Activated CD4-positive, alpha-beta memory T cell treated with anti-CD3 and anti-CD28 coated beads for 36 hours (primary cell): Measurements from ENCODE around the gene VASH1. TPM values are rescaled to one million over a fixed set of nuclear protein-coding genes. Genes with fewer than 3 reads are reported as not detected.

ENCODE experiments used
- CTCF ChIA-PET: fragments of 350-600 bp; sonication (Branson Sonifier 250); formaldehyde crosslinking; loops from one replicate; lab custom pipeline; 2021; ENCODE audit warnings: antibody characterized with exemption, inconsistent platforms; lab: Charles Lee
- POLR2A ChIA-PET: fragments of 350-600 bp; sonication (Branson Sonifier 250); formaldehyde crosslinking; loops from one replicate; lab custom pipeline; 2021; ENCODE audit warnings: antibody characterized with exemption; lab: Charles Lee
- DNase-seq: peaks from one replicate; pipeline ENCODE4 v3.0.0-alpha.2; 2020
- H3K27ac Mint-ChIP-seq: one replicate; pipeline ENCODE4 v1.8.0; 2021; ENCODE audit warnings: mixed read lengths
- H3K27me3 Mint-ChIP-seq: one replicate; pipeline ENCODE4 v1.8.0; 2021; ENCODE audit warnings: mixed read lengths
- H3K36me3 Mint-ChIP-seq: one replicate; pipeline ENCODE4 v1.8.0; 2021; ENCODE audit warnings: mixed read lengths
- H3K4me1 Mint-ChIP-seq: one replicate; pipeline ENCODE4 v1.8.0; 2021; ENCODE audit warnings: low read depth, mixed read lengths
- H3K4me3 Mint-ChIP-seq: one replicate; pipeline ENCODE4 v1.8.0; 2021; ENCODE audit warnings: mild to moderate bottlenecking, mixed read lengths
- H3K9me3 Mint-ChIP-seq: one replicate; pipeline ENCODE4 v1.8.0; 2021; ENCODE audit warnings: mixed read lengths
- intact Hi-C: fragments of 100-400 bp; cut with micrococcal nuclease; formaldehyde crosslinking; loops from one replicate; pipeline ENCODE4 v1.15.1; 2023
- total RNA-seq, 2 experiments: library from RNA; stranded (reverse); gene quantifications; one replicate each; pipeline ENCODE4 v1.2.3, GENCODE V29; 2021

VASH1 gene
- total RNA-seq, 2 experiments from 2014 or later: 6.1 TPM

DNA sequence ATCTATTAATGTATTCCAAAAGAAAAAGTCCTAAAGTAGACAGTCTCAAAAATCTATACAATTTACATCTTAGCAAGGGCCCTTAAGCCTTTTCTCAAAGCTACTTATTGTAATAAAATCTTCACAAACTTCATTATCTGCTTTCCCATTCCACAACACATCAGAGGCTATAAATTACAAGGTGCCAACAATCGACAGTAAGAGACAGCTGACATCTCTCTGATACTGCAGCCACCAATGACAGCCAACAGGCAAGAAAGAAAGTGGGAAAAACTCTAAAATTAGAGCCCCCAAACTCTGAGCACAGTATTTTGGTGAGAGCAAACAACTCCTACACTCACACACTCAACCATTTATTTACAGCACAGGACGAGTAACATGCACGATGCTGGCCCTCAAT lies 49.3 kb downstream of the VASH1 start:
- peak overlapping the region; percentile 92 for H3K4me3 Mint-ChIP-seq
- intact Hi-C loops: loop anchor here (2.0 to 5.0 kb wide), 3 partner anchors 42 to 647 kb away; partner anchors contain the start of genes AHSA1 and VIPAS39
- no peaks in the 10 kb centered on the region for H3K27me3 Mint-ChIP-seq
- CTCF ChIA-PET: interaction anchor here (0.7 to 4.7 kb wide), 4 partner anchors 25 to 107 kb away, joined by 4 to 70 read pairs (median 17); no protein-coding TSS in a partner anchor
- DNase-seq: no peak
- H3K36me3 Mint-ChIP-seq: peaks cover 19% of the 10 kb centered on the region
- H3K9me3 Mint-ChIP-seq: no peaks in the 10 kb centered on the region
- POLR2A ChIA-PET: interaction anchor here (0.9 to 1.1 kb wide), 2 partner anchors 42 to 288 kb away, joined by 3 read pairs; no protein-coding TSS in a partner anchor
- H3K27ac Mint-ChIP-seq: peak overlapping the region; percentile 45
- H3K4me1 Mint-ChIP-seq: peaks cover 19% of the 10 kb centered on the region

DNA sequence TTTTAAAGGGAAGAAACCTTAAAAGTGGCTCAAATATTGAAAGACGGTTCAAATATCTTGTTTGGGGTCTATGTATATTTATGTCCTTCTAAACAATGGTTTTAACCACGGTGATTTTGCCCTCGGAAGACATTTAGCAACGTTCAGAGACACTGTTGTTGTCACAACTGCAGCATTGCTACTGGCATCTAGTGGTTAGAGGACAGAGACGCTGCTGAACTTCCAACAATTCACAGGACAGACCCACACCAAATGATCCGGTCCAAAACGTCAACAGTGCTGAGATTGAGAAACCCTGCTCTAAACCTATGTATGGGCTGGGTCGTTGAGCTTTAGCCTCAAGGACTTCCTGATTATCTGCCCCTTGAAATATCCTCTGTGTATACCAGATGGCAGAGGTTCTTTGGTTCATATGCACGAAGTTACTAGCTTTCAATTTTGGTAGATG lies 49.7 kb downstream of the VASH1 start:
- intact Hi-C loops: loop anchor here (1.0 to 5.0 kb wide), 4 partner anchors 42 to 646 kb away; partner anchors contain the start of genes AHSA1 and VIPAS39
- POLR2A ChIA-PET: interaction anchor here (0.5 to 1.1 kb wide), 3 partner anchors 42 to 608 kb away, joined by 3 read pairs; no protein-coding TSS in a partner anchor
- peaks cover 17% of the 10 kb centered on the region for H3K36me3 Mint-ChIP-seq

DNA sequence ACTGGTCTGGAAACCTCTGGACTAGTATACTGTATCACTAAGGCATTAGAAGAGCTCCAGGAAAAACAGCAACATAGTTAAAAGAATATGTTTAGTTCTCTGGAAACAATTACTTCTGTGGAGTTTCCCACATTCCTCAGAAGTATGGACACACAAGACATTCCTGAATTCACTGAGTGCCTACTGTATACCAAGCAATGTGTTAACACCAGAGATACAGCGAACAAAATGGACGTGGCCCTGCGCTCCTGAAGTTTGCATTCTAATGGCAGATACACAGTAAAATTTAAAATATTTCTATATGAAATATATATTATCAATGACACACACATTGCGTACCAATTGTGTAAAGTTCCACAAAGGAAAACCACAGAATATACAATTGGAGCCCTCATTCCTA lies 50.3 kb downstream of the VASH1 start:
- peaks cover 19% of the 10 kb centered on the region for H3K4me1 Mint-ChIP-seq
- no peaks in the 10 kb centered on the region for H3K27me3 Mint-ChIP-seq
- H3K9me3 Mint-ChIP-seq: no peaks in the 10 kb centered on the region
- H3K4me3 Mint-ChIP-seq: peak overlapping the region; percentile 92
- H3K27ac Mint-ChIP-seq: no peak overlapping the region
- H3K36me3 Mint-ChIP-seq: peaks cover 15% of the 10 kb centered on the region
- no peak for DNase-seq
- ChIA-PET POLR2A (interaction anchor here (0.5 to 1.1 kb wide), 4 partner anchors 43 to 607 kb away, joined by 3 to 4 read pairs (median 3); no protein-coding TSS in a partner anchor), CTCF (interaction anchor here (0.7 to 4.7 kb wide), 8 partner anchors 10 to 257 kb away, joined by 4 to 70 read pairs (median 5); partner anchors contain the start of gene VASH1)
- intact Hi-C loops: loop anchor here (1.0 to 5.0 kb wide), 4 partner anchors 43 to 646 kb away; partner anchors contain the start of genes AHSA1 and VIPAS39

More for the DNA sequence above, 49.7 kb downstream of the VASH1 start:
- peak; percentile 29 for DNase-seq
- no peaks in the 10 kb centered on the region for H3K9me3 Mint-ChIP-seq
- H3K4me1 Mint-ChIP-seq: peaks cover 19% of the 10 kb centered on the region
- no peaks in the 10 kb centered on the region for H3K27me3 Mint-ChIP-seq
- CTCF ChIA-PET: interaction anchor here (0.7 to 4.7 kb wide), 7 partner anchors 9 to 107 kb away, joined by 4 to 70 read pairs (median 5); partner anchors contain the start of gene VASH1
- peak overlapping the region; percentile 13 for H3K27ac Mint-ChIP-seq
- H3K4me3 Mint-ChIP-seq: peak overlapping the region; percentile 92

DNA sequence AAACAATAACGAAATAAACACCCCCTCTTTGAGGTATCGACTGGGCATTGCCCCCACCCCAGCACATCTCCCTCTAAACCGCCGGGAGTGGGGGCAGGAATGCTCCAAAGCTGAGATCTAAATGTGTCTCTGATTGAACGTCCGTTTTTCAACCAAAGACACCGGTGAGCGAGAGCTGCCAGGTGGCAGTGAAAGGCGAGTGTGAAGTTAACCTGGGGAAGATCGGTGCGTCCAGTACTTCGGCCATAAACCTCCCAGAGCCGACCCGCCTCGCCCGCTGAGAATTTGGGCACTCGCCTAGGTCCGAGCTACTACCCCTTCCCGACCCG lies 50.8 kb downstream of the VASH1 start:
- Mint-ChIP-seq H3K4me3 (peak overlapping the region; percentile 92), H3K36me3 (peaks cover 13% of the 10 kb centered on the region), H3K9me3 (no peaks in the 10 kb centered on the region), H3K27me3 (no peaks in the 10 kb centered on the region), H3K4me1 (peaks cover 19% of the 10 kb centered on the region), H3K27ac (peak overlapping the region; percentile 80)
- intact Hi-C loops: loop anchor here (1.0 to 5.0 kb wide), 4 partner anchors 32 to 645 kb away; partner anchors contain the start of genes AHSA1 and VIPAS39
- ChIA-PET CTCF (interaction anchor here (0.6 to 4.7 kb wide), 9 partner anchors 10 to 504 kb away, joined by 3 to 70 read pairs (median 4); partner anchors contain the start of gene VASH1), POLR2A (interaction anchor here (0.8 kb wide), 1 partner anchor 102 kb away, joined by 4 read pairs; no protein-coding TSS in a partner anchor)
- no peak for DNase-seq

DNA sequence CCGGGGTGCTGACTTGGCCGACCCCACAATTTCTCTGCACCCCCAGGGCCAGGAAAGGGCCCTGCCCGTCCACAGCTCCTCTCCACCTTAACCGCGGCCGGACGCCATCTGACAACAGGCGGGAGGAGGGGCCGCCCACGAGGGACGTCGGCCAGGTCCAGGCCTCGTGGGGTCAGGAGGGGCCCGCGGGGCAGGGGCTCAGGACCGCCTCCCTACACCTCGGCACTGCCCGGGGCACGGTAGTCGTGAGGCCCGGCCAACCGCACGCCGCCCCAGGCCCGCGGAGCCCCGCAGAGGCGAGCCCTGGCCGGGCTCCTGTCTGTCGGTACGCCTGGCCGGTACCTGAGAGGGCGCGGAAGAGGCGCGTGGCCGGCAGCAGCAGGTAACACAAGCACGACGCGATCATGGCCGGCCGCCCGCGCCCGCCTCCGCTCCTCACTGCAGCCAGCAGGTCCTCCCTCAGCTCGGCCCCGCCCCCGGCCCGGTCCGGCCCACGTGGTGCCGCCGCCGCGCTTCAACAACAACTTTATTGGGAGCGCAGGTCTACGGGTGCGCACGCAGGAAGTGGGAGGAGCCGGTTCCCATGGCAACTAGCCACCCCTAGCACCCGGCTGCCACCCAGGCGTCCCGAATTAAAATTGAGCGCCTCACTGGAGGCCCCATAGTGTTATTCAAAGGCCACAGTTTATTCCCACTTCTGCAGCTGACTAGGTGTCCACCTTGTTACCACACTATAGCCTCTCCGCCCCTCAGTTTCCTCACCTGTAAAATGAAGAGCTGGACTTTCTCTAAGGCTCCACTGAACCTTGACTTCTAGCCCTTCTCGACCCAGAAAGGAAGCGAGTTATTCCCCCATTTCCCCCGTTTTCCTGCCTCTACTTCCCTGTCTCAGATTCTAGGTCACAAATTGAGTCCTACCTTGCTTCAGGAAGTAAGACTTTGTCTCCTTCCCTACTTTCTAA lies 51.4 kb downstream of the VASH1 start, which contains the start of gene ANGEL1:
Gene ANGEL1 (minus strand): TSS at position 461 of the 962 bp plus-strand sequence. CDS start 55 bp downstream, at position 406.
- Mint-ChIP-seq H3K9me3 (no peaks in the 10 kb centered on the region), H3K27me3 (no peaks in the 10 kb centered on the region), H3K36me3 (peaks cover 10% of the 10 kb centered on the region), H3K27ac (peak within 1 kb of the TSS; percentile 80), H3K4me3 (peak within 1 kb of the TSS; percentile 92), H3K4me1 (peaks cover 19% of the 10 kb centered on the region)
- intact Hi-C loops: loop anchor here (1.0 to 5.0 kb wide), 4 partner anchors 32 to 645 kb away; partner anchors contain the start of genes AHSA1 and VIPAS39
- peak; percentile 98 for DNase-seq
- POLR2A ChIA-PET: interaction anchor here (0.8 kb wide), 1 partner anchor 103 kb away, joined by 4 read pairs; no protein-coding TSS in a partner anchor
- CTCF ChIA-PET: interaction anchor here (0.6 to 4.7 kb wide), 8 partner anchors 27 to 504 kb away, joined by 3 to 70 read pairs (median 4); partner anchors contain the start of gene VASH1

DNA sequence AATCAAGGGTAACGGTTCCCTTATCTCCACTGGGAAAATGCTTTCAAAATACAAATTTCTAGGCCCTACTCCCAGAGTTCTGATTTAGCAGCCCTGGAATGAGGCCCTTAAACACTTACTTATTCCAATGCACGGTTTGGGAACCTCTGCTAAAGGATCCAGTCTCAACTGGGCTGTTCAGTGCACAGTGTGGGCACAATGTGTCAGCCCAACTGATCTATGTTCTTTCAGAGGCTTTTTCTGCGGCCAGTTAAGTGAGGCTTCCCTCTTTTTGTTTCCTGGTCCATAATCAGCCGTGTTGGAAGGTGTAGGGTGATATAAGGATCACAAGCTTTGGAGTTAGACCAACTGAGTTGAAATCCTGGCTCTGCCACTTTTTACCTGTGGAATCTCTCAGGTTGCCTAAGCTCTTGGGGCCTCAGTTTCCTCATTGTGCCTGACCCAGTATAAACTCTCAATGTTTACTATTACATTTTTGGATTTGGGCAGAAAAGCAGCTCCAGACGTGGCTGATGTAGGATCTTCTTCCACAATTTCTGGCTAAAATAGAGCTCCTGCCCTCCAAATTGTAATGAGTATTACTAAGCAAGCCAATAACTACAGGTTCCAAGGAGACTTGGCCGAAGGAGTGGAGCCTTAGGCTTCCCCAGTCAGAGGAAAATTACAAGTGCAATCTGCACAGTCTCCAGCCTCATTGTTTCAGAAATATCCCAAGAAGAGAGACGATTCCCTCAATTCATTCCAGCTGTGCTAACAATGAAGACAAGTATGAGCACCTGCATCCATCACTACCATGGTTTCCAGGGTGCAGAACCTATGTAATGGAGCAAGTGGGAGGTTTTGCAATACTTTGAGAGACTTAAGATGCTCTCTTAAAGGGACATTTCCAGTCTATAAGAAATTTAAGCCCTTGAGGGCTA lies 53.7 kb downstream of the VASH1 start:
- DNase-seq: no peak
- Mint-ChIP-seq H3K27me3 (no peaks in the 10 kb centered on the region), H3K4me1 (peaks cover 19% of the 10 kb centered on the region), H3K27ac (no peak overlapping the region), H3K36me3 (peaks cover 1% of the 10 kb centered on the region), H3K9me3 (no peaks in the 10 kb centered on the region), H3K4me3 (no peak overlapping the region)
- intact Hi-C loops: loop anchor here (5.0 kb wide), 2 partner anchors 92 to 642 kb away; partner anchors contain the start of genes AHSA1 and VIPAS39
- ChIA-PET POLR2A (no interaction called here), CTCF (interaction anchor here (1.1 kb wide), 1 partner anchor 58 kb away, joined by 3 read pairs; no protein-coding TSS in a partner anchor)

DNA sequence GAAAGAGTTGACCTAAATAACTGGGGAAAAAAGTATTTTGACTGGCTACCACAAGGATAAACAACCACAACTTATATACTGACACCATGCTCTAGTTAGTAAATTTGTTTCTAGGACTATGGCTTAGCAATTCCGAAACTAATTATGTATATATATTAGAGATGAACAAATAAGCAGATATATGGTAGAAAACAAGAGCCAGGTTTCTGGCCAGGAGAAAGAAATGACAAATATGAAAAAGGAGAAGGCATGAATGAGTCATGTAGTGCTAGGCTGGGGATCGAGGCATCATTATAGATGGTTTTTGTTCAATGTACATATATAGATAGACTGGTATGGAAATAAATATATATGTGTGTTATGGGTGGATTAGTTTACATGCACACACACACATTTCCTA lies 59.4 kb downstream of the VASH1 start:
- H3K4me1 Mint-ChIP-seq: no peaks in the 10 kb centered on the region
- H3K36me3 Mint-ChIP-seq: no peaks in the 10 kb centered on the region
- no peak overlapping the region for H3K27ac Mint-ChIP-seq
- H3K4me3 Mint-ChIP-seq: no peak overlapping the region
- no peaks in the 10 kb centered on the region for H3K9me3 Mint-ChIP-seq
- intact Hi-C loops: no loop called here
- peaks cover 7% of the 10 kb centered on the region for H3K27me3 Mint-ChIP-seq
- no peak for DNase-seq
- ChIA-PET CTCF (no interaction called here), POLR2A (no interaction called here)

DNA sequence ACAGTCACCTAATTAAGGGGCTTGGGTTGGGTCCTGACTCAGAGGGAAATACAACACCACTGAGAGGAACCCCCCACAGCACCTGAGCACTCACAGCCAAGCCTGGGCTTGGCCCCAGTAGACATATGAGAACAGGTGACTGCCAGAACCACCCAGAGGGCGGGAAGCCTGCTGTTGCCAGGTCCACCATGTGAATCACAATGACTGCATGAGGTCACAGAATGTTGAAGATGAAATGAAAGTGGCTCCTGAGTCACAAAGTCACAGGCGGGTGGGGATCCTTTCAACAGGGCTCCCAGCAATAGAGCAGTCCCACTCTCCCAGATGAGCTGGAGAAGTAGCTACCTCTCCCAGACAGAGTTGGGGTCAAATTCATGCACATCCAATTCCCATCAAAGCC lies 64.9 kb downstream of the VASH1 start, which contains the start of gene LRRC74A:
Gene LRRC74A (plus strand): TSS at position 287 of the 400 bp plus-strand sequence. CDS start 290 bp downstream, outside the sequence.
- Mint-ChIP-seq H3K9me3 (no peaks in the 10 kb centered on the region), H3K27ac (no peak within 1 kb of the TSS), H3K36me3 (no peaks in the 10 kb centered on the region), H3K4me1 (no peaks in the 10 kb centered on the region), H3K4me3 (no peak within 1 kb of the TSS), H3K27me3 (peaks cover 3% of the 10 kb centered on the region)
- ChIA-PET CTCF (no interaction called here), POLR2A (no interaction called here)
- intact Hi-C loops: no loop called here
- no peak for DNase-seq

DNA sequence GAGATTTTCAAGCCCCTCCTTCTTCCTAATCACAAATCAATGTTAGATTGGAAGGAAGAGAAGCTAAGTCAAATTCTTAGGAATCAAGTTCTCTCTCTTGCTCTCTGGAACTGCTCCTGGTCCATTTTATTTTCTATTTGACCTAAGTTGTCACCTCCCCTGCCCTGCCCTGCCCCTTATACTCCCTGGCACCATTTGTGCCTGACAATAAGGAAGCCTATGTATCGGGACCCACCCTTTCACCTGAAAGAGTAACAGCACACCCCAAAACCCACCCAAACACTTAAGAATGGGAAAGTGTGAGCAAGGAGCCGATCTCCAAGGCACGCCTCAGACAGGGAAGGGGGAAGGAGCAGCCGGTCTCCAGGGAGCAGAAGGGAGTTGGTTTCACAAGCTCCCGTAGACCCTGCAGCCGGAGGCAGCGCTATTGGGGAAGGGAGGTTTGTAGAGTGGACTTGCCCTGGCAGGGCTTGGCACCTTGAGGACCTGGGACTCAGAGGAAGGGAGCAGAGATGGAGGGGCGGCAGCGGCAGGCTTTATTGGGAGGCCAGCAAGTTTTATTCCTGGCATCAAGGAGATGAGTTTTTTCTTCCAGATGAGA lies 66.5 kb downstream of the VASH1 start:
- intact Hi-C loops: no loop called here
- CTCF ChIA-PET: no interaction called here
- Mint-ChIP-seq H3K36me3 (no peaks in the 10 kb centered on the region), H3K27me3 (peaks cover 3% of the 10 kb centered on the region), H3K9me3 (no peaks in the 10 kb centered on the region), H3K27ac (no peak overlapping the region), H3K4me3 (no peak overlapping the region), H3K4me1 (no peaks in the 10 kb centered on the region)
- no peak for DNase-seq
- POLR2A ChIA-PET: no interaction called here

DNA sequence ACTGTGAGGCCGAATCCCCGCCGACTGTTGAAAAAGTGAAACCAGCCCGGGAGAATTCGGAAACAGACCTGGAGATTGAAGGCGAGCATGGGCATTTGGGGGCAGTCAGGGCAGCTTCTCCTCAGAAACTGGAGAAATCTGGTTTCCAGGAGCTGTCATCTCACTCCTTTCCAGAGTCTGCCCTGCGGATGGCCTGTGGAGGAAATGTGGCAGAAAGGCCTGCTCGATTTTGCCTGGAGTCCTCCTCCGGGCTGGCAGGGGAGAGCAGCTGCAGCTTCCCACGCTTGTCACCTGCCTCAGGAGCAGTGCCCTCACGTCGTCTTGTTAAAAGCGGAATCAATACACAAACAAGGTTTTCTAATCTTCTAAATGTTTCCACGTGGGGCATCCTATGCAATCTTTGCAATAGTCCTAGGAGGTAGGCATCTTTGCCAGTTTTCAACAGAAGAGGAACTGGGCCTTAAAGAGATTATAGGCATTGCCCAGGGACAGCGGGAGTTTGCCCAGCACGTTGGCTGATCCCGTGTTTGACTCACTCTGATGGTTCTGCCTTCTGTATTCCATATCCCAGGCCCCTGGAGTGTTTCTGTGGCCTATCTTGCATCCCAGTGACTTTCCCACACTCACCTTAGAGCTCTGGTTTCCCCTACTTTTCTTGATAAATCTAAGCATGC lies 67.2 kb downstream of the VASH1 start:
- Mint-ChIP-seq H3K27ac (no peak overlapping the region), H3K27me3 (no peaks in the 10 kb centered on the region), H3K9me3 (no peaks in the 10 kb centered on the region), H3K4me1 (no peaks in the 10 kb centered on the region), H3K36me3 (no peaks in the 10 kb centered on the region), H3K4me3 (no peak overlapping the region)
- ChIA-PET CTCF (interaction anchor here (0.6 to 0.8 kb wide), 2 partner anchors 84 to 119 kb away, joined by 3 read pairs; no protein-coding TSS in a partner anchor), POLR2A (no interaction called here)
- intact Hi-C loops: no loop called here
- no peak for DNase-seq
